NB4 (cell line): ENCODE data around the gene FBXO24.

Source experiments
- CTCF ChIP-seq: IDR thresholded peaks from one replicate; pipeline ENCODE4 v1.5.1; 2012; ENCODE audit warnings: low read depth, low read length
- POLR2A ChIP-seq: IDR thresholded peaks from 2 replicates; pipeline ENCODE4 v1.6.1; 2011; ENCODE audit warnings: mild to moderate bottlenecking; ENCODE audit not compliant: insufficient read length; ENCODE audit errors: extremely low read depth

- TF ChIP-seq CTCF (no peak), POLR2A (no peak)
These were observed 5.5 kb downstream of the FBXO24 start for GRCh38 chr7:100591596-100591995.
